GM19452 (cell line): ENCODE results near the gene MTREX.

ENCODE experiments used
- ATAC-seq: cut with Tn5 transposase; IDR thresholded peaks from one replicate; pipeline ENCODE4 v1.9.1; 2021; ENCODE audit not compliant: unreplicated experiment

Gene MTREX

DNA sequence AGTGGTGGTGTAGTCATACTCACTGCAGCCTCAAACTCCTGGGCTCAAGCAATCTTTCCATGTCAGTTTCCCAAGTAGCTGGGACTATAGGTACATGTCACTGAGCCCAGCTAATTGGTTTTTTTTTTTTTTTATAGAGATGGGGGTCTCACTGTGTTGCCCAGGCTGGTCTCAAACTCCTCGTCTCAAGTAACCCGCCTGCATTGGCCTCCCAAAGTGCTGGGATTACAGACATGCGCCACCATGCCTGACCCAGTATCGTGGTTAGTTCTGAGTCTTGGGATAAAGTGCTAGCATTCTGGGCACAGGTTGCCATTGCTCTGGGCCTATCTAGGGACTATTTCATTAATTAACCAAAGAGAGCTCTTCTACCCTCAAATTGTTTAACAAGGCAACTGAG, 118.7 kb downstream of the MTREX start:
- ATAC-seq = no peak

DNA sequence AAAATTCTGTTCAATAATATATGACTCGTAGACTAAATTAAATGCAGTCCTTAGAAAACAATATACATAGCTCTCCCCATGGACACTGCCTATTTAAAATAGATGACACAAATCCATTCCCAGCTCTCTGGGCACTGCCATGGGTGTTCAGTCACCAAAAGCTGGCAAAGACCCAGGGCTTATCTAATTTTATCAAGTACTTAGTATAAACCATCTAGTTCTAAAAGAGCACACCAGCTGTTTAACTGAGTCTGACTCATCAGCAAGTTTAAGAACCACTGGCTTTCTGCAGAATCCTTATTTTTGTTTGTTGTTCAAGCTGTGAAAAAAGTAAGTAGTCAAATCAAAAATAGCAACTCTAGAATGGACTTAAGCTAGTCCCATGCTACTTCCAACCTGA, 119.4 kb downstream of the MTREX start:
- no peak for ATAC-seq

DNA sequence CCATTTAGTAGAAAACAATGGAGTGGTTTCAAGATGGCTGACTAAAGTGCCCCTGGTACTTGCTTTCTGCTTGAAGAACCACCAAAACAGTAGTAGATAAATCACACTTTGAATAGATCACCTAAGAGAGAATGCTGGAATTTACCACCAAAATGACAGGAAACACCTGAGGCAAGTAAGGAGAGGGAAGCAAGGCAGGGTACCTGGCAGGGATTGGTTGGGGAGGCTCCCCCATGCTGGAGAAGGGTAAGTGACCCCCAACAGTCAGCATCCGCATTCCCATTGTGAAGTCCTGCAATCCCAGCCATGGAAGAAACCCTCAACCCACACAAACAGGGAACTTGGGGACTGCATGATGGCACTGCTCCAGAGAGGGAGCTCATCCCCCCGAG, 121.4 kb downstream of the MTREX start:
- ATAC-seq = no peak

DNA sequence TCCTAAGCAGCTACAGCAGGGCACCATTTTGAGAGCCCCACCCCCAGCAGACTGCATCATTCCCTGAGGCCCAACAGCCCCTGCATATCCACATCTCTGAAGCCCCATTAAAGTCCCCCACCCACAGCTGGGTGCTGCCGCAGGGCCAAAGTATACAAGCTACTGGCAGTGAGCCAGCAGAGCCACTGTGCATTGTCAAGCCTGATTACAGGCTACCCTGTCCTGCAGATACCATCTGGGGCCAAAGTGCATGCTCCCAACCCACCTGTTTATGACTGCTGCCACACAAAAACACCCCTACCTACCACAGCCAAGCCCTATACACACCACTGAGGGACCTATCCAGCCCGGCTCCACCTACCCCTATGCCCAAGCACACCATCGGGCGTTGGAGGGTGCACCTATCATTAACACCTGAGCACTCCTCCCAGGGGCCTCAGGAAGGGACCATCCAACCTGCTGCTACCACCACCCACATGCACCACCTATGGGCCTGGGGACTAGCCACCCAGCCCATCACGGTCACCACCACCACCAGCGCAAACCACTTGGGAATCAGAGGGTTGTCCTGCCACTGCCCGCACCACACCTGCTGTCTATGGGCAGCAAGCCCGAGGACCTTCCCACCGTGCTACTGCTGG, 121.9 kb downstream of the MTREX start:
- ATAC-seq = no peak

DNA sequence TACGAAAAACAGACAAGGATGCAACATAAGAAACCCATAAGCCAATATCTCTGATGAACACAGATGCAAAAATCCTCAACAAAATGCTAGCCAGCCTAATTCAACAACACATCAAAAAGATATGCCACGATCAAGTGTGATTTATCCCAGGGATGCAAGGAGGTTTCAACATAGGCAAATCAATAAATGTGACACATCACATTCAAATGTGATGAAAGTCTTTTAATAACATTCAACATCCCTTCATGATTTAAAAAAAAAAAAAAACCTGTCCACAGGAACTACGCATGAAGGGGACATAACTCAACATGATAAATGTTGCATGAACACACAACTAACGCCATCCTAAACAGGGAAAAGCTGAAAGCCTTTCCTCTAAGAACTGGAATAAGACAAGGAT, 124.8 kb downstream of the MTREX start:
- ATAC-seq = no peak

DNA sequence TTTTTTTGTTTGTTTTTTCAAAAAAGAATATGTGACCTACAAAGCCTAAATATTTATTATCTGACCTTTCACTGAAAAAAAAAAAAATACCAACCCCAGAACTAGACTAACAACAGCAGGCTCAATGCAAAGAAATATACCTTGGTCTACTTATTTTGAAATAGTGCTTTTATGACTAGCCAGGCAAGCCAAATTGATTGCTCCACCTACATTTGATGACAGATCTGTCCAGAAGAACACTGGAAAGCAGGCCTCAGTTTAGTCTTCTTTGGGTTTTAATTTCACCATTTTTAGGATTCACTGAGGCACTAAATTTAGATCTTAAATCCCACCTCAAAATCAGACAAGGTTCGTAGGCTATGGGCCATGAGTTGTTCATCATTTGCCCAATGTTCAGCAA, 129.7 kb downstream of the MTREX start:
- no peak for ATAC-seq

DNA sequence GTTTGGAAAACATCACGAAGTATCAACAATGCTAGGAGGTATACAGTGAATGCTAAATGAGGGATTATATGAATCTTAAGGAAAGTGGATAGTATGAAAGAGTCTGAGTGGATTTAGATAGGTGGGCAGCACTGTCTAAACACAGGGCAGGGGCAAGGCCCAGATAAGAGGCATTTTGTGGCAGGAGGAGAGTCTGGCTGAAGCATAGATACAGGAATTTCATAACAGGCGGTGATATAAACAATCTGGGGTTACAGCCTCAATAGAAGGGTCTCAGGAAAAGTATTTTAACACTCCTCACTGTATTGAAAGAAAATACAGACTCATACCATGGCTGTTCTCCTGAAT, 130.0 kb downstream of the MTREX start:
- ATAC-seq = no peak

DNA sequence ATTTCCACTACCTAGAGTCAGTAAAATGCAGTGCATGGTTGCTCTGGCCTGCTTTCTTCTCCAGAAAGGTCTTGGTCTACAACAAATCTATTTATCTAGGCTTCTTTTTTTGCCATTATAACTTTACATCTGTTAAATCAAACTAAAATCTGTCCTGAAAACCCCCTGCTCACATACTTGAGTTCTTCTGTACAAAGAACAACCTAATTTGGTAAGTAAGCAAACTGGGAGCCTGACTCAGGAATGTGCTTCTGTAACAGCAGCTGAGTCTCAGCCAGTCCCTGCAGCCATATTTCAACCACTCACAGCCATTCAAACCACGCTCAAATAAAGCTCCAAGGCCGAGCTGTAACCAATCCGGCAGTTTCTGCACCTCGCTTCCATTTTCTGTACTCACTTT, 131.2 kb downstream of the MTREX start:
- no peak for ATAC-seq

DNA sequence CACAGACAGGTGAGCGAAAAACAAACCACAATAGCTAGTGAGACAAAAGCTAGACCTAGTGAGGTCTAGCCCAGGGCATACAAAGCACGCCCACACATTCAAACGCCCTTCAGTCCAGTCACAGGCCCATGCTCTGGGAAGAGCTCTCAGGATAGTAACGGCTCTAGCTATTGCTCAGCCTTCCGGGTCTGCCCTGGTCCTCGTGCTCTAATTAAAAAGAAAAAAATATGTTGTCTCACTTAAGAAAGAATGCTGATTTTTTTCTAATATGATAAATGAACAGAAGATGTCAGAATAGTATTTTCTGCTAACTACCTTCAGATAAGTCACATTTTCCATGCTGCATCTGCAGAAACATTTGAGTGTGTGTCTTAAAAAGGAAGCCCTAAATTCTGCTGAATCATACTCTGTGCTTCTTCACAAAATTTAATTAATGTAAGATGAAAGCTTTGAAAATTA, 132.4 kb downstream of the MTREX start:
- ATAC-seq = no peak

DNA sequence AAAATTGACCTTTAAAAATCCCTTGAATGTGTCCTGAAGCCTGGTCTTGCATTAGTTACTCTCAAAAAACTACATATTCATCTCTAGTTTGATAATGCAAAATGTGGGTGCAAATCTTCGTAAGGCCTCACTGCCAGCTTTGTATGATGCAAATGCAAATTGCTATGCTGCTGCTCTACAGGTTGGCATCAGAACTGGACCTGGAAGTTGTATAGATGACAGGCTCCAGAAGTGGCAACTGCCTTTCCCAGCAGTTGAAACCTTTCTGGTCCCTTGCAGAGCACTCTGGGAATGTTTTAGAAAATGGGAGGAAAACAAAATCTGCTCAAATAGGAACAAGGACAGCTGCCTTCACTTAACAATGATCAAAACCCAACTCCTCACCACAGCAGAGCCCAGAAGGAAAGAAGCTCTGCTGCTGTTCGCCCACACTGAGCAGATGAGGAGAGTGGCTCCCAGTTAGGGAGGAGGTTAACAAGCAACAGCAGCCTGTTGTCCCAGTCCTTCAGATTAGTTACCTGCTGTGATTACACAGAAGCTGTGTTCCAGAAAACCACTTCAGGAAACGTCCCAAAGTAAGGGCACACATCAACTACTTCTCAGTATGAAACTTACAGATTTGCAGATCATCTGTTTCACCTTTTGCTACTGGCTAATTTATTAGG, 133.4 kb downstream of the MTREX start:
- ATAC-seq = no peak

DNA sequence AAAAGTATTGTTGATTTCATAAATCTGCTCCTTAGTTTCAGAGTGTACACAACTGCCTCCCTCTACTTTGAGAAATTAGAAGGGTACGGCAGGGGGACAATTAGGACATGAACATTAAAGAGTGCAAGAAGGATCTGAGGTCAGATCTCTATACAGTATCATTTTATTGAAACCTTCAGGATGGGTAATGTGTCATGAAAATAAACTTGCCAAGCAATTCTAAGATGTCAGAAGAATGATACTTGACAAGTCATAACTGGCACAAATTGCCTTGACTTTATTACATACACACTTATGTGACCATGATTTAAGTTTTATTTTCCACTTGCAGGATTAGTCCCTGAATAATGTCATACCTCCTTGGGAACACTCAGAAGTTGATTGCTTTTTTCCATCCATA, 134.2 kb downstream of the MTREX start:
- no peak for ATAC-seq

DNA sequence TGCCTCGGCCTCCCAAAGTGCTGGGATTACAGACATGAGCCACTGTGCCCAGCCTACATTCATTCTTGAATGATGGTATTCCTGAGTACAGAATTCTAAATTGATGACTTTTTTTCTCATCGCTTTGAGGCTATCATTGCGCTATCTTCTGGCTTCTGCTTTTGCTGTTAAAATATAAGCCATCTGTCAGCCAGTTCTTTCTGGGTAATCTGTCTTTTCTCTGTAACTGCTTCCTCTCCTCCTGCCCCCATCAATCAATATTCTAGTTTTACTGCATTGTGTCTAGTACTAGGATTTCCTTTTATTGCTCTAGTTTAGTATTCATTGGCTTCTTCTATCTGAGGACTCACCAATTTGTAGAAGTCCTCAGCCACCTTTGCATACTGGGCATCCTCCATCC, 138.0 kb downstream of the MTREX start:
- ATAC-seq = no peak

DNA sequence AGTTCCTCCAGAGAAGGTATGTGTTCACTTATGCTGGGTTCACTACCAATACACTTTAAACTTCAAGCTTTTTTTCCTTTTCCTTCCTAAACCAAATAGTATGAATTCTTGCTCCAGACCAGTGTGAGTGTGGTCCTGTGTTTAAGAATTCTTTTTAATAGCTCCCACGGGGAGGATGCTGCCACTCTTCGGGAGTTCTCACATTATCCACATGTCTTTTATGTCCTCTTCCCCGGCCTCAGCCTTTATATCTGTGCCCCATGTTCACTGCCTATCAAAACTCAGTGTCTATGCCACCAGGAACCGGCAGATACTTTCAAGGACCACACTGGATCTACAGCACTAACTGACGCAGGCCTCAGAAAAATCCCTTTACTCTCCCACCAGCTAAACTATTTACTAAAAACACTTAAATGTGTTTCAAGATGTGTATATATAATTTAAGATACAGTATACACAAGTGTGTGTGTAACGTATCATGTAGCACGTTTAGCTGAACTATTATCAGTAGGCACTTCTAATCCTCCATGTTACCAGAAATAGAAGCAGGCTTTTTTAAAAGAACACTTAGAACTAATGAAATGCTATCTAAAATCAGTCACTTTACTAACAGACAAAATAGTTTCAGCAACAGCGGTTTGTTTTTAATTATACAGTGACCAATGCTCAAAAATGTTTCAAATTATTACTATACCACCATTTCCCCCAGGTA, 139.0 kb downstream of the MTREX start:
- ATAC-seq = no peak

DNA sequence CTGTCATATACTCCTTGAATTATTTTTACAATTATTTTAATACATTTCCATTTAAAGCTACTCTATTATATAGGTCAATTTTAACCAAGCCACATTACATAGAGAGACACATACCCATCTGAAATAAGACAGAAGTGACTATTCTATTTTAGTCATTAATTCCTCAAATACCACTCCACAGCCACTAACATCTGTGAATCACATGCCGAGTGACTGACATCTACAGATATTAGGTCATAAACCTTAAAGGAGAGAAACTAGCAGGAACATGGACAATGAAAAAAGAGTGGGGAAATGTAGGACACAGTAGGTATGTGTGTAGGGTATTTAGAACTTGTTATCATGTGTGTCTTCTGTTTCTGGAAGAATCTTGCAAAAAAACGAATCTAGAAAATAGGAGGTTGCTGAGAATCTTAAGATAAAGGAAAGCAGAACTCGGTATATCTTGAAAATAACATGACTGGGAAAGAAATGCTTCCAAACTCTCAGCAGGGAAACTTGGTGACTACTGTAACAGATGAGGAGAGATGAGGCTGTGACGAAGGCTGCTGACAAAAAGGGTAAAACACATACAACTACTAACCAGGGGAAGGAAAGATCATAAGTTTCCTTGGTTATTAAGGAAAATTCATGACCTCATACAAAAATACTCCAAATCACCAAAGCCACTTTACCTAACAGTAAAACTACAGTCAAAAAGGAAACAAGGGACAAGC, 142.4 kb downstream of the MTREX start:
- no peak for ATAC-seq

DNA sequence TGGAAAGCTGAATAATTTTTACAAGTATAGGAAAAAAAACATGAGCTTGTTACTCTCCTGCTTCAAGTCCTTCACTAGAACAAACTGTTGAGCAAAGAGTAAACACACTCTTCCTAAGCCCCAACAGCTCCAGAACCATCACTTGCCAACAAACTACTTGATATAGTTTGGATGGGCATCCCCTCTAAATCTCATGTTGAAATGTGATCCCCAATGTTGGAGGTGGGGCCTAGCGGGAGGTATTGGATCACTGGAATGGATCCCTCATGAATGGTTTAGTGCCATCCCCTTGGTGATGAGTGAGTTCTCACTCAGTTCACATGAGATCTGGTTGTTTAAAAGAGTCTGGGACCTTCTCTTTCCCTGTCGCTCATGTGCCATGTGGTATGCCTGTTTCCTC, 144.2 kb downstream of the MTREX start:
- no peak for ATAC-seq

DNA sequence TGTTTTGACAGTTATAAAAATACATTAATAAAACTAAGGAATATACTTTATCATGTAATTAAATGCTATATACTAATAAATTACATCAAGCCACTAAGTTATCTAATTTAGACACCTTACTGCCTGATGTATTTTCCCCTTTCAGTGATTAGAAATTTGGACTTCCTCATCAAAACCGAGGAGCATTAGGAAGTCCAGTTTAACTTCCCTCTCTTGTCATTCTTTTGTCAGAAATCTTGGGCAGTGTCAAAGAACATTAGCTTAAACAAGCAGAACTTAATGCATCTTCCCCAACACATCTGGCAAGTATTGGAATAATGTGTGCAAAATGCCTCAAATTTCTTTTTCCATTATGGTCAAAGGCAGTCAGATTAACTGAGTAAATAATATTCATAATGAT, 145.4 kb downstream of the MTREX start:
- ATAC-seq = no peak

DNA sequence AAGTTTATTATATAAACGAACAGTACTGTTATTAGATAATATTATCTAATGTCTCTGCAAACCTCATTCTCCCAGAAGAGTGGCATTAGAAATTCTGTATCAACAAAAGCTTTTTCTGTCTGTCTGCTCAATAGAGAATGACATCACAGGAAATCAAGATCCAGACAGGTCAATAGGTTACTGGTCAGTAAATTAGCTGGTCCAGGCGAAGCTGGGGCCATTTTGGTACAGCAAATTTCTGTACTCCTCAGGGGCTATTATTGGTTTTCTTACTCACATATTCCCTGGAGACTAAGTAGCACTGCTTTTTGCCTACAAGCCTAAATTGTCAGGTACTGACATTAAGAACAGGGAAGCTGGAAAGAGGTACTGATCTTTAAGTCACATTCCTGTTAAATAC, 146.5 kb downstream of the MTREX start:
- ATAC-seq = no peak

DNA sequence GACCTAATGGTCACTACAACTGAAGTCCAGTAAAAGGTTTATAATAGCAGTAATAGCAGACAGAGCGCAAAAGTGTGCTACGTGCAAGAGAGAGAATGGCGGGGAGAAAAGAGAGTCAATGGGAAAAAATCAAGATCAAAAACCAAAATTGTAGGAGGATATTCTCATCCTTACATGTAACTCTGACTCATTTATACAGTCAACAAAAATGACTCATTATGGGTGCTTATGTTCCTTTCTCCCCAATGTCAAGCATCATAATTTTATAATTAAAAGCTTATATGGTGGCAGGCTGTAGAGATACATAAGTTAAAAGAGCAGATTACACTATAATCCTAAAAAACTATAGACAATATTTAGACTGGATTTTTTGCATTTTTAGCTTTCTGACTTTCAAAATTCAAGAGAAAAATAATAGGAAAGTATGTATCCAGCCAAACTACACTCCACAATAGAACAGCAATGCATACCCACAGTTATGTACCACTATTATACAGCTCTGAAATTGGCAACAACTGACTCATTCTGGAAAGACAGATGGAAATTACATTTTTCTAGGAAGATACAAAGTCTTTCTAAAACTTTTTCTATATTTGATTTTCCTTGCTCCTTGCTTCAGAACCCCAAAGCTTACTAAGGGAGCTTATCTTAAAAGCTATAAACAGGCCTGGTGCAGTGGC, 148.6 kb downstream of the MTREX start:
- no peak for ATAC-seq

DNA sequence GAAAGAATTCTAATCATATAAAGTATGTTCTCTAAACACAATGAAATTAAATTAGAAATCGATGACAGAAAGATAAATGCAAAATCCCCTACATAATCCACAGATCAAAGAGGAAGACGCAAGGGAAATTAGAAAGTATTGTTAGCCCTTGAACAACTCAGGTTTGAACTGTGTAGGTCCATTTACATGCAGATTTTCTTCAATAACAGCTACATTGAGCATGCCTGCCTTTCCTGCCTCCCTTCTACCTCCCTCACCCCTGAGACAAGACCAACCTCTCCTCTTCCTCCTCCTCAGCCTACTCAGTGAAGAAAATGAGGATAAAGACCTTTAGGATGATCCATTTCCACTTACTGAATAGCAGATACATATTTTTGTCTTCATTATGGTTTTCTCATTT, 151.8 kb downstream of the MTREX start:
- no peak for ATAC-seq

DNA sequence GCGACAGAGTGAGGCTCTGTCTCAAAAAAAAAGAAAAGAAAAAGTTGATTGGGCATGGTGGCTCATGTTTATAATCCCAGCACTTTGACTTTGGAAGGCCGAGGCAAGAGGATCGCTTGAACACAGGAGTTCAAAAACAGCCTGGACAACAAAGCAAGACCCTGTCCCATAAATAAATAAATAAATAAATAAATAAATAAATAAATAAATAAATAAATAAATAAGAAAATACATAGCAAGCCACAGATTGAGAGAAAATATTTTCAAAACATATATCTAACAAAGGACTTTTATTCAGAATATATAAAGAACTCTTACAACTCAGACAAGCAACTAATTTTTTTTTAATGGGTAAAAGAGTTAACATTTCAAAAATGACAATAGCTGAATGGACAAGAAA, 155.8 kb downstream of the MTREX start:
- no peak for ATAC-seq

DNA sequence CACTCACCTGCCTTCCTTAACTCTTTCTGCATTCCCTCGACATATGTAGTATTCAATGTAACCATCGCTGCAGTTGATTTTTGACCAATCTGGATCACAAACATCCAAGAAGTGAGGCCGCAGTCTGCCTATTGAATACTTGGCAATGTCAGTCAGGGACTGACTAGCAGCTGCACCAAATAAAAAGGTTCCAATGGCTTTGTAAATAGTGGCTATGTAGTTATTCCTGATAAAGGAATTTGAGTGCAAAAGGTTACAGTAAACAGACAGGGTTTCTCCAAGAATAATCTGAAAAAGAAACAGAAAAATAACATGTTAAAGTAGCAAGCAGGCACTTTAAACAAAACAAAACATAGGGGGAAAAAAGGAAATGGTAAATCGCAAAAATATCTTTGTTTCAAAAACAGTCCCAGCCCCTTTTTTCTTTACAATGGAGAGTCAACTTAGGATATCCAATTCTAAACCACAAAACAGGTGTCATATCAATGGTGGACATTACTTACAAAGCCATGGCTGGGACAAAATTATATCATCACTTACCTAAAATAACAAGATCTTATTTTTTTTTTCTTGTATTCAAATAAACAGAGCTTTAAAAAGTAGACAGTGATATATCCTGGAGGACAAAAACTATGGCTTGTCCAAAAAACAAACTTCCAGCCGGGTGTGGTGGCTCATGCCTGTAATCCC, 160.2 kb downstream of the MTREX start:
- ATAC-seq = no peak
